Measurements from ENCODE around the gene METTL3. TPM values are rescaled to one million over a fixed set of nuclear protein-coding genes. Genes with fewer than 3 reads are reported as not detected.

METTL3 gene
- total and polyA plus RNA-seq, 2 of the 4 experiments (the other 2 are of a cell fraction) = 90.6 to 109 TPM

DNA sequence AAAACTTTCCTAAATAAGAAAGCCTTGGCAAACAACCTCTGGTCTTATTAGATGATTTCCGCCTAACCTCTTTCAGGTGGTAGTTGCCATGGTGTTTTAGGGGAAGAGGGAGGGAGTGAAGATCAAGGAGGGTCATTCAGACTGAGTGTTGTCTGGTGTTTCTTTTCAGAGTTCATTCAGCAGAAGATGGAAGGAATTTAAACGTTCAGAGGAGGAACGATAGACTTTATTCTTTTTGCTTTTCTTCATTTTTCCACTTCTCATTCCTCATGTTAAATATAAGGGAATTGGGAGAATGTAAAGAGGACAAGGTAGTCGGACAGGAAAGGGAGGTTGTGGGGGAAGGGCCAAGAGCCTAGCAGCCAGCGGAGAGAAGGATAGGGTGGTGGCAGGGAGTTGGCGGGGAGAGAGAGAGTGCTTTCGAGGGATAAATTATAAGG is 32.4 kb upstream of the METTL3 start:
- Histone ChIP-seq H3K27me3 (ENCODE audit: control insufficient read depth, insufficient read depth, low read length) (peaks cover 10% of the 10 kb centered on the region), H3K9ac (ENCODE audit: low read depth, low read length) (no peak overlapping the region), H3K56ac (ENCODE audit: extremely low read depth, insufficient read depth, low read length) (no peak overlapping the region), H2BK5ac (ENCODE audit: low read depth, low read length, poor library complexity, severe bottlenecking) (no peak overlapping the region), H3K9me1 (ENCODE audit: insufficient read depth, low read length) (no peaks in the 10 kb centered on the region), H2BK15ac (ENCODE audit: low read depth, low read length) (no peak overlapping the region), H3K18ac (ENCODE audit: low read depth, low read length) (no peak overlapping the region), H4K20me1 (ENCODE audit: insufficient read depth, low read length) (no peaks in the 10 kb centered on the region), H3K27ac (ENCODE audit: insufficient read depth, low read length) (no peak overlapping the region), H3K14ac (replicated peaks; ENCODE audit: low read depth, low read length) (no peak overlapping the region), H3K4ac (ENCODE audit: low read depth, low read length) (no peak overlapping the region), H2AK5ac (ENCODE audit: low read depth, low read length) (no peak overlapping the region), H4K91ac (ENCODE audit: insufficient read depth, low read depth, low read length) (no peak overlapping the region), H3K4me3 (ENCODE audit: insufficient read depth, low read depth, low read length) (no peak overlapping the region), H3K36me3 (ENCODE audit: control insufficient read depth, insufficient read depth, low read length) (no peaks in the 10 kb centered on the region), H2BK20ac (ENCODE audit: low read depth, low read length) (no peak overlapping the region), H3K4me1 (ENCODE audit: control insufficient read depth, insufficient read depth, low read length) (no peaks in the 10 kb centered on the region), H2AK9ac (replicated peaks; ENCODE audit: low read depth, low read length, poor library complexity) (no peak overlapping the region), H3K79me1 (ENCODE audit: low read depth in 1 of 2, low read length in 2 of 2) (no peaks in the 10 kb centered on the region), H4K8ac (ENCODE audit: low read depth in 2 of 2, low read length in 2 of 2) (no peak overlapping the region), H3K4me2 (ENCODE audit: low read depth, low read length) (no peak overlapping the region), H3K9me3 (ENCODE audit: control insufficient read depth, insufficient read depth, low read length) (no peaks in the 10 kb centered on the region), H2BK120ac (ENCODE audit: low read depth, low read length) (no peak overlapping the region), H4K5ac (ENCODE audit: low read depth, low read length) (no peak overlapping the region), H3K23ac (ENCODE audit: low read depth, low read length) (no peak overlapping the region), H2AFZ (replicated peaks; ENCODE audit: low read length, poor library complexity) (no peak overlapping the region)
- TF ChIP-seq RFX5 (IDR thresholded peaks at IDR 0.05; ENCODE audit: low read depth, low read length) = no peak
- TF ChIP-seq SMC3 (IDR thresholded peaks at IDR 0.05; ENCODE audit: low read depth, low read length) = no peak
- TF ChIP-seq CTCF (conservative IDR thresholded peaks at IDR 0.05; ENCODE audit: low read depth, low read length) = no peak
- TF ChIP-seq MAFK (IDR thresholded peaks at IDR 0.05; ENCODE audit: low read depth, low read length) = no peak
- no peak for TF ChIP-seq RCOR1 (IDR thresholded peaks at IDR 0.05; ENCODE audit: insufficient replicate concordance, low read length)
- no peak for TF ChIP-seq MXI1 (IDR thresholded peaks at IDR 0.05; ENCODE audit: borderline replicate concordance, low read depth, low read length)
- TF ChIP-seq NFE2L2 (IDR thresholded peaks at IDR 0.05; ENCODE audit: low read depth, low read length) = no peak
- TF ChIP-seq USF2 (IDR thresholded peaks at IDR 0.05; ENCODE audit: low read depth, low read length) = no peak
- TF ChIP-seq RAD21 (IDR thresholded peaks at IDR 0.05; ENCODE audit: low read length) = no peak
- TF ChIP-seq MAZ (IDR thresholded peaks at IDR 0.05; ENCODE audit: borderline replicate concordance, low read depth, low read length) = no peak
- TF ChIP-seq, protein P1, sequence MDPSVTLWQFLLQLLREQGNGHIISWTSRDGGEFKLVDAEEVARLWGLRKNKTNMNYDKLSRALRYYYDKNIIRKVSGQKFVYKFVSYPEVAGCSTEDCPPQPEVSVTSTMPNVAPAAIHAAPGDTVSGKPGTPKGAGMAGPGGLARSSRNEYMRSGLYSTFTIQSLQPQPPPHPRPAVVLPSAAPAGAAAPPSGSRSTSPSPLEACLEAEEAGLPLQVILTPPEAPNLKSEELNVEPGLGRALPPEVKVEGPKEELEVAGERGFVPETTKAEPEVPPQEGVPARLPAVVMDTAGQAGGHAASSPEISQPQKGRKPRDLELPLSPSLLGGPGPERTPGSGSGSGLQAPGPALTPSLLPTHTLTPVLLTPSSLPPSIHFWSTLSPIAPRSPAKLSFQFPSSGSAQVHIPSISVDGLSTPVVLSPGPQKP (IDR thresholded peaks at IDR 0.05; ENCODE audit: borderline replicate concordance, low read depth, low read length) = no peak
- no TSS peak for BruUV-seq (replicated peaks)
- in situ Hi-C loops (cut with MboI; ENCODE audit: low sequenced_read_pairs) = no loop called here
- no peak for ATAC-seq (ENCODE audit: low read depth)
- DNase-seq = no peak
- intact Hi-C loops (cut with micrococcal nuclease) = no loop called here
- ChIA-PET POLR2A (ENCODE audit: unreplicated experiment) (no interaction called here), CTCF (no interaction called here)
- WGBS, 2 experiments (ENCODE audit: extremely low coverage in 2 of 2, insufficient read length in 1 of 2) = no CpG with 5 or more reads among the region's 7 CpGs
- dilution Hi-C loops (cut with HindIII; ENCODE audit: low sequenced_read_pairs, unreplicated experiment) = no loop called here
